Ovary (tissue), 3 donors: ENCODE results near the gene LARGE1.

Experiments used
- EP300 ChIP-seq: sonication (generic); formaldehyde crosslinking; IDR thresholded peaks from one replicate; pipeline ENCODE4 v1.6.1; 2017; ENCODE audit warnings: antibody characterized with exemption
- POLR2A ChIP-seq: fragments of 450-650 bp; IDR thresholded peaks from one replicate; pipeline ENCODE4 v1.6.1; 2017; ENCODE audit warnings: antibody characterized with exemption, mild to moderate bottlenecking, moderate library complexity
- TF ChIP-seq, protein P1 (sequence below), 3 donors: fragments of 450-650 bp in 2 of 3; fragments of 200-600 bp in 1 of 3; IDR thresholded peaks; one replicate each; pipeline versions ENCODE4 v1.5.1 to v1.8.0; 2016 to 2022; ENCODE audit warnings: antibody characterized with exemption in 3 of 3, mild to moderate bottlenecking in 1 of 3
- donor health status: DM: no; HTN: no; CAD: no.

DNA sequence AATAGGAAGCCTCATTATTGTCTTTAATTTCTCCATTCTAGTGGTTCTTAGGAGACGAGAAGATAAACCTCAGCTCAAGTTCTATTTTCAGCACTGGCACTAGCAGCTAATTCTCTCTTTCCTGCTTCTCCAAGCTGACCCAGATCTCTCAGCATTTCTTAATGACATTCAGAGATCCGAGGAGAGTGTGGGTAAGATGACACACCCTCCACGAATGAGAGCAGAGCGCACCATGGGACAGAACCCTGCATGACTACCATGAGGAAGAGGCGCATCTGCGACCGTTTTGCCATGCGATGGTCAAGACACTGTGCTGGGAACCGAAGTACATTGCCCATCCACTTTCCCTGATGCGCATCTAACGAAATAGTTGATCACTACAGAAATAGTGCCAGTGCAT, 241.8 kb downstream of the LARGE1 start:
- TF ChIP-seq, protein P1, sequence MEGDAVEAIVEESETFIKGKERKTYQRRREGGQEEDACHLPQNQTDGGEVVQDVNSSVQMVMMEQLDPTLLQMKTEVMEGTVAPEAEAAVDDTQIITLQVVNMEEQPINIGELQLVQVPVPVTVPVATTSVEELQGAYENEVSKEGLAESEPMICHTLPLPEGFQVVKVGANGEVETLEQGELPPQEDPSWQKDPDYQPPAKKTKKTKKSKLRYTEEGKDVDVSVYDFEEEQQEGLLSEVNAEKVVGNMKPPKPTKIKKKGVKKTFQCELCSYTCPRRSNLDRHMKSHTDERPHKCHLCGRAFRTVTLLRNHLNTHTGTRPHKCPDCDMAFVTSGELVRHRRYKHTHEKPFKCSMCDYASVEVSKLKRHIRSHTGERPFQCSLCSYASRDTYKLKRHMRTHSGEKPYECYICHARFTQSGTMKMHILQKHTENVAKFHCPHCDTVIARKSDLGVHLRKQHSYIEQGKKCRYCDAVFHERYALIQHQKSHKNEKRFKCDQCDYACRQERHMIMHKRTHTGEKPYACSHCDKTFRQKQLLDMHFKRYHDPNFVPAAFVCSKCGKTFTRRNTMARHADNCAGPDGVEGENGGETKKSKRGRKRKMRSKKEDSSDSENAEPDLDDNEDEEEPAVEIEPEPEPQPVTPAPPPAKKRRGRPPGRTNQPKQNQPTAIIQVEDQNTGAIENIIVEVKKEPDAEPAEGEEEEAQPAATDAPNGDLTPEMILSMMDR (IDR thresholded peaks at IDR 0.05) = no peak
- TF ChIP-seq POLR2A (no peak), EP300 (no peak)
